Naive thymus-derived CD8-positive, alpha-beta T cell (primary cell): ENCODE data around the gene SH3BP2. TPM values are rescaled to one million over a fixed set of nuclear protein-coding genes. Genes with fewer than 3 reads are reported as not detected.
"Not testable (repeated sequence)": the region's sequence is repeated elsewhere in the genome, so short reads cannot be mapped to it uniquely, and the experiment has no call there.

ENCODE experiments used
- ATAC-seq, 2 donors: fragments of 150-1000 bp; cut with Tn5 transposase in 1 of 2; sonication (Bioruptor Pico), chemical (Tn5 transposase) in 1 of 2; 1 replicate in 1 of 2; 2 replicates in 1 of 2; pipeline ENCODE4 v1.10.0; 2021; ENCODE audit warnings: mild to moderate bottlenecking in 2 of 2, moderate library complexity in 2 of 2
- POLR2A ChIA-PET: fragments of 350-600 bp; sonication (Branson Sonifier 250); formaldehyde crosslinking; loops from one replicate; lab custom pipeline; 2021; ENCODE audit warnings: antibody characterized with exemption; lab: Charles Lee
- DNase-seq, 10 donors: peaks; one replicate each; pipeline versions ENCODE4 v3.0.0 to v3.0.0-alpha.2; 2020 to 2022
- H3K27ac Mint-ChIP-seq, 10 donors: one replicate each; pipeline ENCODE4 v1.8.0; 2020 to 2022; ENCODE audit warnings: mild to moderate bottlenecking in 10 of 10, mixed read lengths in 10 of 10, moderate library complexity in 4 of 10, inconsistent platforms in 1 of 10
- H3K27me3 Mint-ChIP-seq, 5 donors: one replicate each; pipeline ENCODE4 v1.8.0; 2021 to 2022; ENCODE audit warnings: mixed read lengths in 5 of 5
- H3K36me3 Mint-ChIP-seq, 3 donors: one replicate each; pipeline ENCODE4 v1.8.0; 2020 to 2022; ENCODE audit warnings: mixed read lengths in 3 of 3, mild to moderate bottlenecking in 2 of 3, inconsistent platforms in 1 of 3
- H3K4me1 Mint-ChIP-seq, 4 donors: one replicate each; pipeline ENCODE4 v1.8.0; 2021 to 2022; ENCODE audit warnings: mixed read lengths in 4 of 4
- H3K4me3 Mint-ChIP-seq, 10 donors: one replicate each; pipeline ENCODE4 v1.8.0; 2020 to 2022; ENCODE audit warnings: mild to moderate bottlenecking in 10 of 10, mixed read lengths in 10 of 10, moderate library complexity in 6 of 10, inconsistent platforms in 1 of 10
- H3K9me3 Mint-ChIP-seq, 9 donors: one replicate each; pipeline ENCODE4 v1.8.0; 2020 to 2022; ENCODE audit warnings: mixed read lengths in 9 of 9, mild to moderate bottlenecking in 3 of 9, inconsistent platforms in 1 of 9, moderate library complexity in 1 of 9
- polyA plus RNA-seq, 3 donors: library from polyadenylated mRNA; unstranded; fragments of 300-500 nt; fragmentation: Illumina TruSeq; gene quantifications; one replicate each; pipeline ENCODE4 v1.2.3, GENCODE V29; 2021
- total RNA-seq, 8 experiments: library from RNA in 2 of 8; stranded (reverse) in 2 of 8; gene quantifications; one replicate each; pipeline ENCODE4 v1.2.3 and lab custom pipeline; 2021 to 2026

Gene SH3BP2
- total and polyA plus RNA-seq, 5 experiments from 2014 or later = 4.8 to 28.3 (median 10.8) TPM

DNA sequence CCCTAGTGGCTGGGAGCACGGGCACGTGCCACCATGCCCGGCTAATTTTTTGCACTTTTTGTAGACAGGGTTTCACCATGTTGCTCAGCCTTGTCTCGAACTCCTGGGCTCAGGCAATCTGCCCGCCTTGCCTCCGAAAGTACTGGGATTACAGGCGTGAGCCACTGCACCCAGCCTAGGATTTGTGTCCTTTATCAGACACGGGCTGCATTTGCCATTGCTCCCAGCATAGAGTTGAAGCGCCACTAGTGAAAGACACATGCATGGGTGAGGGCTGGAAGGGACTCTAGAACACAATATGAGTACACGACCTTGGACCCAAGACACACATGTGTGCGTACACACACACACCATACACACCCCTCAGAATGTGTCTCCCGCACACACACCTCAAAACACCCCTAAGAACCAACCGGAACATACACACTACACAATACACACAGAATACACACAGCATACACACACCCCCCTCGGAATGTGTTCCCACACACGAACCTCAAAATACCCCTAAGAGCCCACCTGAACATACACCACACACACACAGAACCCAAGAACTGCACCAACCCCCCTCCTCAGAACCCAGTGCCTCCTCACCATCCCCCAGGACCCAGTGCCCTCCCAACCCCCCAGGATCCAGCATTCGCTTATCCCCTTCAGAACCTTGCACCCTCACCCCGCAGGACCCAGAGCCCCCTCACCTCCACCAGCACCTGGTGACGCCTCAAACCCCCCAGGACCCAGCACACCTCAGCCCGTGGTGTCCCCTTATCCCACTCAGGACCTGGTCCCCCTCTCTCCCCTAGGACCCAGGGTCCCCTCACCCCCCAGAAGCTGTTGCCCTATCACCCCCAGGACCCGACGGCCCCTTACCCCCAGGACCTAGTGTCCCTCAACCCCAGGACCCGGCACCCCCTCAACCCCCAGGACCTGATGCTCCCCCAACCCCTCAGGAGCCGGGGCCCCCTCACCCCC lies 37.8 kb upstream of the SH3BP2 start:
- Mint-ChIP-seq H3K4me1 (peaks cover 21 to 45% (median 37%) of the 10 kb centered on the region in 4 donors), H3K27ac (peak overlapping the region; percentile 35 to 95 (median 79)), H3K9me3 (no peaks in the 10 kb centered on the region), H3K27me3 (no peaks in the 10 kb centered on the region), H3K36me3 (peaks cover 0 to 12% (median 0%) of the 10 kb centered on the region in 3 donors), H3K4me3 (peak overlapping the region; percentile 67 to 94 (median 86))
- ATAC-seq (no peak), DNase-seq (no peak)
- POLR2A ChIA-PET = interaction anchor here (0.8 to 2.1 kb wide), 5 partner anchors 11 to 181 kb away, joined by 3 to 8 read pairs (median 3); no protein-coding TSS in a partner anchor

DNA sequence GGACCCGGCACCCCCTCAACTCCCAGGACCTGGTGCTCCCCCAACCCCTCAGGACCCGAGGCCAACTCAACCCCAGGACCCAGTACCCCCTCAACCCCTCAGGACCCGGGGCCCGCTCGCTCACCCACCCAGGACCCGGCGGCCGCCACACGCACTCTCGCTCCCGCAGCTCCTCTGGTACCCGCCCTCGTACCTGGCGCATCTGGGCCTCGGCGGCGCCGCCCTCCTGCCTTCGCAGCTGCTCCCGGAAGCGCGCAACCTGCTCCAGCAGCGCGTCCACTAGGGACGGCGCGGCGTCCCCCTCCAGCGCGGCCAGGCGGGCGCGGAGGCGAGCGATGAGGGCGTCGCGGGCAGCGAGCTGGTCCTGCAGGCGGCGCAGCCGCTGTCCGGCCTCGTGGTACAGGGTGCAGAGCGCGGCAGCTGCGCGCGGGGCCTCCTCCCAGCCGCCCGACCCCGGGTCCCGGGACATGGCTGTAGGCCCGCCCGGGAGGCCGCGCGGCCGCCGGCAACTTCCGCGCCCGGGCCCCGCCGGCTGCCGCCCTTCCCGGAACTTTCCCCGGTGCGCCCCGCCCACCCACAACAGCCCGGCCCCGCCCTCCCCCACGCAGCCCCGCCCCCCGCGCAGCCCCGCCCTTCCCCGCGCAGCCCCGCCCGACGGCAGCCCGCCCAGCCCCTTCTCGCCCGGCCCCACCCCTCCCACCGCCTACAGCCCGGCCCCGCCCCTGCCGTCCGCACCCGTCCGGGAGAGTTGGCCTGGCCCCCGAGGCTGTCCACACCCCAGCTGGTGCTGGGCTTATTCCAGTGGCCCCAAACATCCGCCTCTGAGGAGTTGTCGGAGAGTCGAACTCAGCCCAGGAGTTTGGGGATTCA lies 36.8 kb upstream of the SH3BP2 start, which contains the start of gene TNIP2:
Gene TNIP2 (minus strand): TSS at position 516 of the 870 bp plus-strand sequence. CDS start 47 bp downstream, at position 469.
- POLR2A ChIA-PET = interaction anchor here (0.6 to 2.1 kb wide), 10 partner anchors 11 to 514 kb away, joined by 3 to 8 read pairs (median 3); partner anchors contain the start of genes HAUS3 and POLN
- DNase-seq (peak; percentile 47 to 84 (median 76)), ATAC-seq (peak; percentile 81 to 88)

DNA sequence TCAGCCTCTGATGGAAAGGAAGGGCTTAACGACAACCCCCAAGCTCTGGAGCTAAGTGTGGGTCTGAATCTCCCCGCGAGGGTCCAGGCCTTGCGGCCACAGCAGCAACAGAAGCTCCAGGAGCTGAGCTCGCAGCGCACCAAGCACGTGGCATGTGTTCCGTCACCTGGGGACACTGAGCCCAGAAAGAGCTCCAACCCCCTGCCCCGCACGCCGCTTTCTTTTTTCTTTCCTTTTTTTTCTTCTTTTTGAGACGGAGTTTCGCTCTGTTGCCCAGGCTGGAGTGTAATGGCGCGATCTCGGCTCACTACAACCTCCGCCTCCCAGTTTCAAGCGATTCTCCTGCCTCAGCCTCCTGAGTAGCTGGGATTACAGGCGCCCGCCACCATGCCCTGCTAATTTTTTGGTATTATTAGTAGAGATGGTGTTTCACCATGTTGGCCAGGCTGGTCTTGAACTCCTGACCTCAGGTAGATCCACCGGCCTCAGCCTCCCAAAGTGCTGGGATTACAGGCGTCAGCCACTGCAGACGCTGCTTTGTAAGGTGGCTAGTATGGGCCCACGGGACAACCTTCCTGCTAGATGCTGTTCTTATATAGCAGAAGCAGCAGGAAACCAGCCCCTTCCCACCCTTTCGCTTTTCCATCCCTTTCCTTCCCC lies 36.1 kb upstream of the SH3BP2 start:
- POLR2A ChIA-PET = interaction anchor here (0.6 to 2.1 kb wide), 5 partner anchors 10 to 206 kb away, joined by 3 to 8 read pairs (median 7); no protein-coding TSS in a partner anchor
- ATAC-seq (no peak), DNase-seq (no peak)
- peaks cover 0 to 9% (median 0%) of the 10 kb centered on the region in 3 donors for H3K36me3 Mint-ChIP-seq
- peak overlapping the region; percentile 71 to 88 (median 76) for H3K4me3 Mint-ChIP-seq
- peak overlapping the region; percentile 37 to 85 (median 58) for H3K27ac Mint-ChIP-seq
- peaks cover 21 to 37% (median 34%) of the 10 kb centered on the region in 4 donors for H3K4me1 Mint-ChIP-seq
- H3K27me3 Mint-ChIP-seq = no peaks in the 10 kb centered on the region
- H3K9me3 Mint-ChIP-seq = no peaks in the 10 kb centered on the region

More for the DNA sequence above, 36.8 kb upstream of the SH3BP2 start, which contains the start of gene TNIP2:
- Mint-ChIP-seq H3K4me3 (peak within 1 kb of the TSS; percentile 71 to 94 (median 86)), H3K27me3 (no peaks in the 10 kb centered on the region), H3K4me1 (peaks cover 23 to 44% (median 36%) of the 10 kb centered on the region in 4 donors), H3K27ac (peak within 1 kb of the TSS; percentile 48 to 95 (median 81)), H3K36me3 (peaks cover 0 to 10% (median 0%) of the 10 kb centered on the region in 3 donors), H3K9me3 (no peaks in the 10 kb centered on the region)

DNA sequence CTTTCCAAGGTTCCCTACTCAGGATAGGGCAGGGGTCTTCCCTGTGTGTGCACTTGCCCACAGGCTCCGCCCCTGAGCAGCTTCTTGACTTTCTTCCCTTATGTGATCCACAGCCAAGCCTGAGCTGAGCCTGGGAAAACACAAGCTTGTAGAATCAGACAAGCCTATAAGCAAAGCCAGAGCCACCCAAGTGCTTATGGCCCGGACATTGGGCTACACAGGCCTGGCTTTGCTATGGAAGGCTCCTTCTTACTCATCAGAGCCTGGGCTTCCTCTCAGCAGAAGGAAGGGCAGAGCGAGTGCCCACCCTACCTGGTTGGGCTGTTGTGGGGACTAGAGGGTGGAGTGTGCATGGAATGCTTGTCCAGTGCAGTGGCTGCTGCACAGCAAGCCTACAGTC lies 35.5 kb upstream of the SH3BP2 start:
- H3K4me3 Mint-ChIP-seq = peak overlapping the region; percentile 48 to 88 (median 76)
- H3K9me3 Mint-ChIP-seq = no peaks in the 10 kb centered on the region
- H3K36me3 Mint-ChIP-seq = peaks cover 0 to 7% (median 0%) of the 10 kb centered on the region in 3 donors
- peak overlapping the region in 5 of 10 donors; percentile 43 to 74 (median 59) for H3K27ac Mint-ChIP-seq
- POLR2A ChIA-PET = interaction anchor here (1.2 to 2.1 kb wide), 3 partner anchors 9 to 179 kb away, joined by 7 to 8 read pairs (median 7); no protein-coding TSS in a partner anchor
- DNase-seq = no peak
- H3K4me1 Mint-ChIP-seq = peaks cover 17 to 38% (median 29%) of the 10 kb centered on the region in 4 donors
- no peaks in the 10 kb centered on the region for H3K27me3 Mint-ChIP-seq
- no peak for ATAC-seq

DNA sequence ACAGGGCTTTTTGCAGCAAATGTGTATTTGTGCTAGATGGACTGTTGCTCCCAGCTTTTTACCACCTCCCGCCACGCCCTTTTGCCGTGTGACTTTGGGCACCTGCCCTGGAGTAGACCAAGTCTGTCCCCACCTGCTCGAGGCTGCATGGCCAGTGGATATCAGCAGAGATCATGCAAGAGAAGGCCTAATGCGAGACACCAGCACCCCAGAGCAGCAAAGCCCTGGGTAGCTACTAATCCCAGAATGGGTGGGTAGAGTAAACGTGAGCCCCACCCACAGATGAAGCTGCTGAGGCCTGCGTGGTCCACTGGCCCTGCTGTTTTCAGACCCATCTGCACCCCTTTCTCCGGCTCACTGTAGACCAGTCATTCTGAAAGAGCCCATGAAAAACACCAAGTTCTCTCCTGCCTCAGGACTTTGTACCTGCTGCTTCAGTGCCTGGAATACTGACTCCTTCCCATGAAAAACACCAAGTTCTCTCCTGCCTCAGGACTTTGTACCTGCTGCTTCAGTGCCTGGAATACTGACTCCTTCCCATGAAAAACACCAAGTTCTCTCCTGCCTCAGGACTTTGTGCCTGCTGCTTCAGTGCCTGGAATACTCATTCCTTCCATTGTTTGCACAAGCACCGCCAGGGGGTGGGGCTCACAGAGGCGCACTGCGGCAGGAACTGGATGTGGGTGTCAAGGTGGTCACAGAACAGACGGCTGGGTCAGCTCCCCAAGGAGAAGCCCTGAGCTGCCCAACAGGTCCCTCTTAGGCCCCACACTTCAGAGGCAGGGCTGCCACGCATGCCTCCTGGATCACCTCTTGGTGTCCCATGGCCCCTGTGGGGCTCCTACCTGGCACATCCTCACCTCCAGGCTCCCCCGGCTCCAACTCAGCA lies 31.6 kb upstream of the SH3BP2 start:
- POLR2A ChIA-PET = interaction anchor here (1.3 kb wide), 1 partner anchor 10 kb away, joined by 3 read pairs; no protein-coding TSS in a partner anchor
- Mint-ChIP-seq H3K36me3 (no peaks in the 10 kb centered on the region), H3K9me3 (no peaks in the 10 kb centered on the region), H3K27ac (peak overlapping the region in 5 of 10 donors; percentile 4 to 57 (median 40)), H3K4me1 (peaks cover 3 to 26% (median 9%) of the 10 kb centered on the region in 4 donors), H3K27me3 (no peaks in the 10 kb centered on the region), H3K4me3 (no peak overlapping the region)
- no peak for DNase-seq
- ATAC-seq = no peak

DNA sequence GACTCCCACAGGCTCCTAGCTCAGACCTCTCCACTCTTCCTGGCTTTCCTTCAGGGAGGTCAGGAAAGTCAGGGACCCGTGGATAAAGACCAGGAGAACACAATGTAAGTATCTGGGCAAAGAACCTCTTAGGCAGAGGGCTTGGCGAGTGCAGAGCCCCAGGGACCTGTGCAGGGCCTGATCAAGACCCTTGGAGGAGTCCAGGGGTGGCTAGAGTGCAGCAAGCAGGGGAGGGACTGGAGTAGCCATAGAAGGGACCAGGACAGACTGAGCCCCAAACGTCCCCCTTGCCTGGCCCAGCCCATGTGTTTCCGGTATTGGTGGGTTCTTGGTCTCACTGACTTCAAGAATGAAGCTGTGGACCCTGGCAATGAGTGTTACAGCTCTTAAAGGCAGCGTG lies 30.8 kb upstream of the SH3BP2 start:
- POLR2A ChIA-PET = no interaction called here
- H3K4me3 Mint-ChIP-seq = no peak overlapping the region
- no peaks in the 10 kb centered on the region for H3K9me3 Mint-ChIP-seq
- H3K4me1 Mint-ChIP-seq = peaks cover 5 to 20% (median 8%) of the 10 kb centered on the region in 4 donors
- H3K27ac Mint-ChIP-seq = peak overlapping the region in 1 of 10 donors; percentile 26
- ATAC-seq = no peak
- no peaks in the 10 kb centered on the region for H3K27me3 Mint-ChIP-seq
- DNase-seq = no peak
- no peaks in the 10 kb centered on the region for H3K36me3 Mint-ChIP-seq

DNA sequence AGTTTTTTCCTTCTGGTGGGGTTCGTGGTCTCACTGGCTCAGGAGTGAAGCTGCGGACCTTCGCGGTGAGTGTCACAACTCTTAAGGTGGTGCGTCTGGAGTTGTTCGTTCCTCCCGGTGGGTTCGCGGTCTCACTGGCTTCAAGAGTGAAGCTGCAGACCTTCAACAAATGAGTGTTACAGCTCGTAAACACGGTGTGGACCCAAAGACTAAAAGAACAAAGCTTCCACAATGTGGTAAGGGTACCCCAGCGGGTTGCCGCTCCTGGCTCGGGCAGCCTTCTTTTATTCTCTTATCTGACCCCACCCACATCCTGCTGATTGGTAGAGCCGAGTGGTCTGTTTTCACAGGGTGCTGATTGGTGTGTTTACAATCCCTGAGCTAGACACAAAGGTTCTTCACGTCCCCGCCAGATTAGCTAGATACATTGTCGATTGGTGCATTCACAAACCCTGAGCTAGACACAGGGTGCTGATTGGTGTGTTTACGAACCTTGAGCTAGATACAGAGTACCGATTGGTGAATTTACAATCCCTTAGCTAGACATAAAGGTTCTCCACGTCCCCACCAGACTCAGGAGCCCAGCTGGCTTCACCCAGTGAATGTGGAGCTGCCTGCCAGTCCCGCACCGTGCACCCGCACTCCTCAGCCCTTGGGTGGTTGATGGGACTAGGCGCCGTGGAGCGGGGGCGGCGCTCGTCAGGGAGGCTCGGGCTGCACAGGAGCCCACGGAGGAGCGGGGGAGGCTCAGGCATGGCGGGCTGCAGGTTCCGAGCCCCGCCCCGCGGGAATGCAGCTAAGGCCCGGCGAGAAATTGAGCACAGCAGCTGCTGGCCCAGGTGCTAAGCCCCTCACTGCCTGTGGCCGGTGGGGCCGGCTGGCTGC lies 30.2 kb upstream of the SH3BP2 start:
- Mint-ChIP-seq H3K4me3 (peak overlapping the region in 5 of 10 donors; percentile 14 to 68 (median 32)), H3K27ac (peak overlapping the region in 1 of 10 donors; percentile 33), H3K4me1 (peaks cover 5 to 17% (median 6%) of the 10 kb centered on the region in 4 donors)
- not testable (repeated sequence) for H3K9me3 Mint-ChIP-seq, ATAC-seq, H3K27me3 Mint-ChIP-seq, DNase-seq, H3K36me3 Mint-ChIP-seq
- POLR2A ChIA-PET = interaction anchor here (0.8 to 2.2 kb wide), 3 partner anchors 50 to 172 kb away, joined by 3 to 7 read pairs (median 4); no protein-coding TSS in a partner anchor

DNA sequence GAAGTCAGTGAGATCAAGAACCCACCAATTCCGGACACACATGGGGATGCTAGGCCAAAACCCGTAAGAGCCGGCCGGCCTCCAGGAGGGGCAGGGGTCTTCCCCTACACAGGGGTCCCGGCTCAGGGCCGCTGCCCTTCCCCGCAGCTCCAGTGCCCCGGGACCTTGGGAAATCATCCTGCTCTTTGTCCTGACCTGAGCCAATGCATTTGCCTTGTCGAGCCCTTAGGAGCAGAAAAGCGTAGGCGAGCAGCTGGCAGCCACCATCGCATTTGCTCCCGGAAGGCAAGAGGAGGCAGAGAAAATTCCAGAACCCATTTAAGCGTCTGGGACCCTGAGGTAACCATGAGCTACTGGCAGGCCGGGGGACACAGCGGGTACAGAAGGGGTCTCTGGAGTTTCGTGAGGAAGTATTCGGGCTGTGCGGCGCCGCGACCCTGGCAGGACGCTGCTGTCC lies 29.3 kb upstream of the SH3BP2 start:
- no peak for DNase-seq
- POLR2A ChIA-PET = interaction anchor here (0.7 to 2.2 kb wide), 8 partner anchors 49 to 170 kb away, joined by 3 to 7 read pairs (median 4); partner anchors contain the start of gene ADD1
- no peak for ATAC-seq
- Mint-ChIP-seq H3K4me1 (peaks cover 5 to 17% (median 6%) of the 10 kb centered on the region in 4 donors), H3K36me3 (no peaks in the 10 kb centered on the region), H3K27me3 (no peaks in the 10 kb centered on the region), H3K4me3 (peak overlapping the region; percentile 41 to 78 (median 64)), H3K9me3 (no peaks in the 10 kb centered on the region), H3K27ac (peak overlapping the region in 1 of 10 donors; percentile 53)

DNA sequence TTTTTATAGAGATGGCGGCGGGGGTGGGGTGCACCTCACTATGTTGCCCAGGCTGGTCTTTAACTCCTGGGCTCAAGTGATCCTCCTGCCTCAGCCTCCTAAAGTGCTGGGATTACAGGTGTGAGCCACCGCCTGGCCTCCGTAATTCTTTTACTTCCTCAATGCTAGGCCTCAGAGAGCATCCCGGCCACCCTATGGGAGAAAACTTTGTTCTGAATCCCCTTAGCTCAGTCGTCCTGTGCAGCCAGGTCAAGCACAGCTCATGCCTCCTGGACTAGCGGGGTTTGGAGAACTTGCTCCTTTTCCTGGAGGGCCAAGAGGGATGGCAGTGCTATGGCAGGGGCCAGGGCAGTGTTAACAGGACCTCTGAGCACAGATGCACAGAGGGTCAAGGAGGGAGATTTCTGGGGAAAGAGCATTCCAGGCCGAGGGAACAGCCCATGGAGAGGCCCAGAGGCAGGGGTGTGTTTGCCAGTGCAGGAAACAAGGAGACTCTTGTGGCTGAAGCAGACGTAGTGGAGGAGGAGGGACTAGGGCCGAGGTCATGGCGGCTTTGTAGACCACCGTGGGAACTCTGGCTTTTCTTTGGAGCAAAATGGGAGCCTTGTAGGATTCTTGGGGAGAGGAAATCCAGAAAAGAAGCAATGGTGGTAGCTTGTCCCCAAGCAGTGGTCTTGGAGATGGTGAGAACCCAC lies 26.9 kb upstream of the SH3BP2 start:
- Mint-ChIP-seq H3K27ac (peak overlapping the region in 1 of 10 donors; percentile 19), H3K27me3 (no peaks in the 10 kb centered on the region), H3K36me3 (no peaks in the 10 kb centered on the region), H3K9me3 (peaks cover 0 to 4% (median 0%) of the 10 kb centered on the region in 9 donors), H3K4me3 (peak overlapping the region in 1 of 10 donors; percentile 33), H3K4me1 (peaks cover 6 to 19% (median 11%) of the 10 kb centered on the region in 4 donors)
- peak in 1 of 10 donors; percentile 49 for DNase-seq
- POLR2A ChIA-PET = interaction anchor here (1.0 to 2.3 kb wide), 4 partner anchors 10 to 196 kb away, joined by 3 to 7 read pairs (median 4); partner anchors contain the start of gene TNIP2
- ATAC-seq = no peak
